DMS153 (cell line): ENCODE measurements around the gene RAB7B.

Experiments used
- DNase-seq: peaks from one replicate; lab custom pipeline; 2025; lab: John Stamatoyannopoulos, UW

Gene RAB7B

GRCh38 chr1:205994346-205994745 is 8.8 kb downstream of the RAB7B start:
- no peak for DNase-seq

GRCh38 chr1:205993068-205993467 is 10.1 kb downstream of the RAB7B start:
- no peak for DNase-seq

GRCh38 chr1:205992218-205992882 is 10.8 kb downstream of the RAB7B start:
- no peak for DNase-seq

- no peak for DNase-seq
Observed at GRCh38 chr1:205991237-205991636, 12.0 kb downstream of the RAB7B start.

- no peak for DNase-seq
Observed at GRCh38 chr1:205990226-205990625, 13.0 kb downstream of the RAB7B start.

- DNase-seq = no peak
Observed at GRCh38 chr1:205989786-205990185, 13.4 kb downstream of the RAB7B start.

- no peak for DNase-seq
Observed at GRCh38 chr1:205988585-205988995, 14.6 kb downstream of the RAB7B start.

- no peak for DNase-seq
Observed at GRCh38 chr1:205986861-205987260, 16.3 kb downstream of the RAB7B start.

GRCh38 chr1:205986292-205986691 is 16.9 kb downstream of the RAB7B start:
- DNase-seq = no peak

GRCh38 chr1:205985330-205986005 is 17.7 kb downstream of the RAB7B start:
- no peak for DNase-seq

- DNase-seq = peak; percentile 48
Observed at GRCh38 chr1:205983925-205984725, 19.1 kb downstream of the RAB7B start.

- DNase-seq = no peak
Observed at GRCh38 chr1:205981257-205981656, 21.9 kb downstream of the RAB7B start.

GRCh38 chr1:205980237-205980870 is 22.8 kb downstream of the RAB7B start:
- DNase-seq = peak; percentile 43

- no peak for DNase-seq
Observed at GRCh38 chr1:205979301-205979700, 23.9 kb downstream of the RAB7B start.

- no peak for DNase-seq
Observed at GRCh38 chr1:205978676-205979075, 24.5 kb downstream of the RAB7B start.

GRCh38 chr1:205977402-205978014 is 25.7 kb downstream of the RAB7B start:
- peak; percentile 90 for DNase-seq

- DNase-seq = peak; percentile 93
Observed at GRCh38 chr1:205976708-205977401, 26.3 kb downstream of the RAB7B start.

- no peak for DNase-seq
Observed at GRCh38 chr1:205976036-205976435, 27.2 kb downstream of the RAB7B start.

- no peak for DNase-seq
Observed at GRCh38 chr1:205975387-205975998, 27.7 kb downstream of the RAB7B start.

- no peak for DNase-seq
Observed at GRCh38 chr1:205974712-205975111, 28.5 kb downstream of the RAB7B start.
